Gastrocnemius medialis (tissue), 4 donors: ENCODE results near the gene ZNF425. TPM values are rescaled to one million over a fixed set of nuclear protein-coding genes. Genes with fewer than 3 reads are reported as not detected.
"Not testable (repeated sequence)": the region's sequence is repeated elsewhere in the genome, so short reads cannot be mapped to it uniquely, and the experiment has no call there.

Source experiments
- ATAC-seq, 2 donors: fragments of 150-250 bp; one replicate each; pipeline ENCODE4 v1.9.1; 2016
- DNase-seq, 2 donors: peaks; one replicate each; pipeline ENCODE4 v3.0.0-alpha.2; 2019
- H3K27ac ChIP-seq, 4 donors: fragments of 200-600 bp; sonication (generic); 1 replicate in 1 of 4; 2 replicates in 3 of 4; pipeline ENCODE4 v1.5.1; 2016 to 2018; ENCODE audit warnings: mild to moderate bottlenecking in 2 of 4, moderate library complexity in 1 of 4
- H3K27me3 ChIP-seq, 3 donors: fragments of 200-600 bp; sonication (generic) in 2 of 3; 1 replicate in 1 of 3; 2 replicates in 2 of 3; pipeline versions ENCODE4 v1.5.1 to v1.6.0; 2016 to 2019; ENCODE audit warnings: mild to moderate bottlenecking in 1 of 3, moderate library complexity in 1 of 3
- H3K36me3 ChIP-seq, 2 donors: fragments of 200-600 bp; sonication (generic) in 1 of 2; one replicate each; pipeline ENCODE4 v1.5.1; 2017 to 2018
- H3K4me1 ChIP-seq, 2 donors: fragments of 200-600 bp; sonication (generic) in 1 of 2; one replicate each; pipeline ENCODE4 v1.5.1; 2016 to 2017; ENCODE audit warnings: mild to moderate bottlenecking in 2 of 2
- H3K4me3 ChIP-seq, 4 donors: fragments of 200-600 bp; sonication (generic) in 3 of 4; 1 replicate in 1 of 4; 2 replicates in 3 of 4; pipeline ENCODE4 v1.5.1; 2016 to 2019; ENCODE audit warnings: mild to moderate bottlenecking in 2 of 4
- H3K9me3 ChIP-seq, 3 donors: fragments of 200-600 bp; sonication (generic) in 2 of 3; 1 replicate in 1 of 3; 2 replicates in 2 of 3; pipeline ENCODE4 v1.5.1; 2016 to 2019
- POLR2A ChIP-seq, 2 donors: fragments of 450-650 bp; IDR thresholded peaks; one replicate each; pipeline ENCODE4 v1.6.1; 2017; ENCODE audit warnings: antibody characterized with exemption in 2 of 2, mild to moderate bottlenecking in 2 of 2, moderate library complexity in 2 of 2
- in situ Hi-C, 4 donors: fragments of 200-750 bp; cut with MboI; loops; one replicate each; pipeline versions ENCODE4 v1.15.0 to v1.8.0; 2017; ENCODE audit warnings: low sequenced_read_pairs in 4 of 4
- intact Hi-C: fragments of 100-400 bp; cut with DNase I; formaldehyde crosslinking; loops from one replicate; pipeline ENCODE4 v1.15.1; 2023; ENCODE audit warnings: low total_unique reads
- total RNA-seq, 4 donors: library from RNA; depleted of rRNA; stranded (reverse); fragments of >200 nt; gene quantifications; one replicate each; pipeline versions ENCODE4 v1.1.0 to v1.2.3, GENCODE V29; 2016
- TF ChIP-seq, protein P1 (sequence below), 5 experiments: fragments of 450-650 bp in 3 of 5; fragments of 200-600 bp in 2 of 5; sonication (generic) in 2 of 5; IDR thresholded peaks in 4 of 5; conservative IDR thresholded peaks in 1 of 5; 1 replicate in 4 of 5; 2 replicates in 1 of 5; pipeline ENCODE4 v1.5.1; 2016 to 2019; ENCODE audit warnings: antibody characterized with exemption in 5 of 5, mild to moderate bottlenecking in 3 of 5, moderate library complexity in 3 of 5

The ZNF425 gene
- total RNA-seq, 4 donors from 2014 or later, result 1.2 to 3.2 (median 1.5) TPM

DNA sequence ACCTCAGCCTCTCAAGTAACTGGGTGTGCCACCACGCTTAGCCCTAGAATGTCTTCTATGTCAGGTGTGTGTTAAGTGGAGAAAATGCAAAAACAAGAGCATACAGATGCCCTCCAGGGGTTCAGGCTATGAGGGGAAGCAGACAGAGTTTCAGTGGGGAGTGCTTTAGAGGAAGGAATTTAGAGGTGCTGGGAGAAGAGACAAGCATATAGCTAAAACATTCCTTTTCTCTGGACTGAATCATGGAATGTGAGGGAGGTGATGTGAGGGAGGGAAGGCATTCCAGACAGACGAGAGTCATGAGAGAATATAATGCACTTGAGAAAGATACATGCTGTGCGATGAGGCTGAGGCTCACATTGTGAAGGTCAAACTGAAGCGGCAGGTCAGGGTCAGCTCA, 29.0 kb downstream of the ZNF425 start:
- no peak for TF ChIP-seq POLR2A (IDR thresholded peaks at IDR 0.05)
- TF ChIP-seq, protein P1, sequence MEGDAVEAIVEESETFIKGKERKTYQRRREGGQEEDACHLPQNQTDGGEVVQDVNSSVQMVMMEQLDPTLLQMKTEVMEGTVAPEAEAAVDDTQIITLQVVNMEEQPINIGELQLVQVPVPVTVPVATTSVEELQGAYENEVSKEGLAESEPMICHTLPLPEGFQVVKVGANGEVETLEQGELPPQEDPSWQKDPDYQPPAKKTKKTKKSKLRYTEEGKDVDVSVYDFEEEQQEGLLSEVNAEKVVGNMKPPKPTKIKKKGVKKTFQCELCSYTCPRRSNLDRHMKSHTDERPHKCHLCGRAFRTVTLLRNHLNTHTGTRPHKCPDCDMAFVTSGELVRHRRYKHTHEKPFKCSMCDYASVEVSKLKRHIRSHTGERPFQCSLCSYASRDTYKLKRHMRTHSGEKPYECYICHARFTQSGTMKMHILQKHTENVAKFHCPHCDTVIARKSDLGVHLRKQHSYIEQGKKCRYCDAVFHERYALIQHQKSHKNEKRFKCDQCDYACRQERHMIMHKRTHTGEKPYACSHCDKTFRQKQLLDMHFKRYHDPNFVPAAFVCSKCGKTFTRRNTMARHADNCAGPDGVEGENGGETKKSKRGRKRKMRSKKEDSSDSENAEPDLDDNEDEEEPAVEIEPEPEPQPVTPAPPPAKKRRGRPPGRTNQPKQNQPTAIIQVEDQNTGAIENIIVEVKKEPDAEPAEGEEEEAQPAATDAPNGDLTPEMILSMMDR (IDR thresholded peaks at IDR 0.05 in 4 of 5, conservative IDR thresholded peaks at IDR 0.05 in 1 of 5), result no peak
- H3K36me3 ChIP-seq, result no peaks in the 10 kb centered on the region
- H3K4me3 ChIP-seq, result no peak overlapping the region
- intact Hi-C loops, result no loop called here
- H3K27ac ChIP-seq, result no peak overlapping the region
- H3K4me1 ChIP-seq, result no peaks in the 10 kb centered on the region
- no peaks in the 10 kb centered on the region for H3K9me3 ChIP-seq
- DNase-seq (no peak), ATAC-seq (no peak)
- H3K27me3 ChIP-seq, result no peaks in the 10 kb centered on the region
- in situ Hi-C loops, result no loop called here

DNA sequence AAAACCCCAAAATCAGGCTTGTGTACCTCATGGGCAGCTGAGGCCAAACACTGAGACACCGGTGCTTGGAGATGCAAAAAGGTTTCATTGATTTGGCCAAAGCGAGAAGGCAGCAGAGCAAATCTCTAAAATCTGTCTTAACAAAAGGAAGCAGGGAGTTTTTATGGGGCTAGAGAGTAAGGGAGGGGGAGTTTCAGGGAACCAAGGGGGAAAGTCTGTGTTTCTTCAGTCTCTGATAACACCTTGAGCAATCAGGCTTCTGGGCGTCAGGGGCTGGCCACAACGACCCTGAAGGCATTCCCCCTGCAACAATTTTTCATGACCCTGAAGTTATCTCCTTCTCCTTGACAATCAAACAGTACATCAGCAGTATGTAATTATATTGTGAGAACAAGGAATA, 32.9 kb downstream of the ZNF425 start:
- H3K4me3 ChIP-seq, result no peak overlapping the region
- intact Hi-C loops (loop anchor here (5.0 kb wide), 1 partner anchor 396 kb away; the partner anchor contains the start of gene CUL1), in situ Hi-C loops (no loop called here)
- H3K27ac ChIP-seq, result no peak overlapping the region
- TF ChIP-seq, protein P1 (IDR thresholded peaks at IDR 0.05 in 4 of 5, conservative IDR thresholded peaks at IDR 0.05 in 1 of 5), result no peak
- no peak for TF ChIP-seq POLR2A (IDR thresholded peaks at IDR 0.05)
- ATAC-seq (no peak), DNase-seq (no peak)
- H3K9me3 ChIP-seq, result no peaks in the 10 kb centered on the region
- H3K36me3 ChIP-seq, result no peaks in the 10 kb centered on the region
- H3K4me1 ChIP-seq, result peaks cover 6 to 10% of the 10 kb centered on the region in 2 donors
- no peaks in the 10 kb centered on the region for H3K27me3 ChIP-seq

DNA sequence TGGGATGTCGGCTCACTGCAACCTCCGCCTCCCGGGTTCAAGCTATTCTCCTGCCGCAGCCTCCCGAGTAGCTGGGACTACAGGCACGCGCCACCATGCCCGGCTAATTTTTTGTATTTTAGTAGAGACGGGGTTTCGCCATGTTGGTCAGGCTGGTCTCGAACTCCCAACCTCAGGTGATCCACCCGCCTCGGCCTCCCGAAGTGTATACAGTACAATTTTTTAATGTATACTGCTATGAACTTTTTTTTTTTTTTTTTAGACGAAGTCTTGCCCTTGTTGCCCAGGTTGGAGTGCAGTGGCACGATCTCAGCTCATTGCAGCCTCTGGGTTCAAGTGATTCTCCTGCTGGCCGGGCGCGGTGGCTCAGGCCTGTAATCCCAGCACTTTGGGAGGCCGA, 33.9 kb downstream of the ZNF425 start:
- DNase-seq, H3K36me3 ChIP-seq, H3K4me3 ChIP-seq, H3K27me3 ChIP-seq, H3K4me1 ChIP-seq, H3K9me3 ChIP-seq, in situ Hi-C loops, ATAC-seq: not testable (repeated sequence)
- intact Hi-C loops, result loop anchor here (5.0 kb wide), 1 partner anchor 395 kb away; the partner anchor contains the start of gene CUL1
- peak overlapping the region in 2 of 4 donors; percentile 97 to 100 for H3K27ac ChIP-seq

DNA sequence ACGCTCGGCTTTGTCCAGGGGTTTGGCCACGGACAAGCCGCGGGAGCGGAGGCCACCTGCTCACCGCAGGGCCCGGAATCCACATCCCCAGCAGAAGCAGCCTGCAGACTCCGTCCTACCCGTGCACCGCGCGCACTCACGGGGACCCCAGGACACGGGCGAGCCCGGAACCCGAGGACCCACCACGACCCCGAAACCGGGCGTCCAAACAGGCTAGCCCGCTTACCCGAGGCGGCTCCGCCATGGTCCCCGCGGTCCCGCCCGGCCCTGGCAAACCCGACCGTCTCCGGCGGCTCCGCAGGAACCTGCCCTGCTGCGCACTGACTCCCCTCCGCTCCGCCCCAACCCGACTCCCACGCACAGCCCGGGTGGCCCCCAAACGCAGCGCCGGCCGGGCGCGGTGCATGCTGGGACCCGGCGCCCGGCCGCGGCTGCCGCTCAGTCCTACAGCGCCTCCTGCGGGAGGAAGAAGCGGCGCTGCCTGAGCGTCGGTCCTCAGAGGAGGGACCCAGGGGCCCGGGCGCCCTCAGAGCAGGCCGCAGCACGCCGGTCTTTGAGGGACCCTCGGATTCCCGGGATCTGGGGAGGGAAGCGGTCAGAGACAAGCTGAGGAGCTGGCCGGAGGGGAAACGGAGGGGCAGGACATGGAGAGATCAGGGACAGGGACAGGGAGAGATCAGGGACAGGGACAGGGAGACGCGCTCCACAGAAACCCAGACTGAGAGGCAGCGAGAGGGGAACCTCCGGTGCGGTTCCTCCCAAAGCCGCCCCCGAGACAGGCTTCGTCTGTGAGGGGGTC, 35.5 kb downstream of the ZNF425 start, which contains the start of gene ZNF786:
ZNF786 (minus strand) TSS at position 322 of the 799 bp plus-strand sequence; CDS start at position 244, 78 bp downstream.
- peaks cover 6 to 10% of the 10 kb centered on the region in 2 donors for H3K4me1 ChIP-seq
- DNase-seq (peak; percentile 70 to 73), ATAC-seq (peak; percentile 91 to 94)
- H3K36me3 ChIP-seq, result no peaks in the 10 kb centered on the region
- peak; percentile 67 to 81 for TF ChIP-seq POLR2A (IDR thresholded peaks at IDR 0.05)
- TF ChIP-seq, protein P1 (IDR thresholded peaks at IDR 0.05 in 4 of 5, conservative IDR thresholded peaks at IDR 0.05 in 1 of 5), result peak; percentile 86 to 98 (median 94)
- H3K4me3 ChIP-seq, result peak within 1 kb of the TSS; percentile 95 to 99 (median 96)
- H3K27ac ChIP-seq, result peak within 1 kb of the TSS; percentile 90 to 100 (median 94)
- in situ Hi-C loops, result no loop called here
- intact Hi-C loops, result loop anchor here (1.0 to 5.0 kb wide), 8 partner anchors 25 to 393 kb away; partner anchors contain the start of genes CUL1, EZH2, PDIA4 and ZNF398
- H3K9me3 ChIP-seq, result no peaks in the 10 kb centered on the region
- H3K27me3 ChIP-seq, result no peaks in the 10 kb centered on the region

DNA sequence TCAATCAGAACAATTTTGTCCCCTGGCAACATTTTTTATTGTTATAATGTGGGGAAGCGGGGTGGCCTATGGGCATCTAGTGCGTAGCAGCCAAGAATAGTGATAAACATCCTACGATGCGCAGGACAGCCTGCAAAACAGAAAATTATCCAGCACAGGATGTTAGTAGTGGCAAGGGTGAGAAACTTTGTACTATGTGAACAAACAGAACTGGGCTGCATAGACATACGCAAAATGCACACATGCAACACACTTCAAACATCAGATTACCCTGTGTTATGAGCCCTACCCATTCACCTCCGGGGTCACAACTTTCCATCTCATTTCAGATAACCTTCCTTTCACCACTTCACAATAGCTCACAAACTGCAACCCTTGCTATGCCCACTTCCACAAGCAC, 38.7 kb downstream of the ZNF425 start:
- no peak for TF ChIP-seq POLR2A (IDR thresholded peaks at IDR 0.05)
- TF ChIP-seq, protein P1 (IDR thresholded peaks at IDR 0.05 in 4 of 5, conservative IDR thresholded peaks at IDR 0.05 in 1 of 5), result no peak
- intact Hi-C loops (no loop called here), in situ Hi-C loops (loop anchor here in 3 of 4 donors (5.0 to 10.0 kb wide), 3 partner anchors 65 to 83 kb away; no protein-coding TSS in a partner anchor)

More for the DNA sequence above, 38.7 kb downstream of the ZNF425 start:
- H3K4me1 ChIP-seq, result peaks cover 6 to 10% of the 10 kb centered on the region in 2 donors
- no peak for ATAC-seq
- no peaks in the 10 kb centered on the region for H3K9me3 ChIP-seq
- H3K36me3 ChIP-seq, result no peaks in the 10 kb centered on the region
- no peak for DNase-seq
- H3K27me3 ChIP-seq, result no peaks in the 10 kb centered on the region
- no peak overlapping the region for H3K4me3 ChIP-seq
- H3K27ac ChIP-seq, result no peak overlapping the region
